Middle frontal gyrus (tissue), 1 donor: ENCODE results near the gene GNPTAB.
"Not testable (repeated sequence)": the region's sequence is repeated elsewhere in the genome, so short reads cannot be mapped to it uniquely, and the experiment has no call there.

ENCODE experiments used
- DNase-seq: peaks from one replicate; pipeline ENCODE4 v3.0.0-alpha.2; 2015; ENCODE audit warnings: low spot score; ENCODE audit errors: extremely low spot score

The GNPTAB gene

GRCh38 chr12:101852998-101853397, 22.2 kb upstream of the GNPTAB start:
- no peak for DNase-seq

GRCh38 chr12:101850199-101850598, 19.4 kb upstream of the GNPTAB start:
- no peak for DNase-seq

- DNase-seq: no peak
These were observed 16.6 kb upstream of the GNPTAB start for GRCh38 chr12:101847325-101847724.

GRCh38 chr12:101845137-101845711, 14.5 kb upstream of the GNPTAB start:
- DNase-seq: no peak

GRCh38 chr12:101841069-101841468, 10.3 kb upstream of the GNPTAB start:
- no peak for DNase-seq

- no peak for DNase-seq
These were observed 8.8 kb upstream of the GNPTAB start for GRCh38 chr12:101839324-101840283.

- DNase-seq: no peak
These were observed 8.0 kb upstream of the GNPTAB start for GRCh38 chr12:101838628-101839323.

GRCh38 chr12:101832030-101832429, 1.3 kb upstream of the GNPTAB start:
- no peak for DNase-seq

GRCh38 chr12:101829639-101830366, 956 bp downstream of the GNPTAB start:
- no peak for DNase-seq

- no peak for DNase-seq
These were observed 2.1 kb downstream of the GNPTAB start for GRCh38 chr12:101828463-101829196.

- no peak for DNase-seq
These were observed 3.9 kb downstream of the GNPTAB start for GRCh38 chr12:101826766-101827368.

- DNase-seq: no peak
These were observed 5.9 kb downstream of the GNPTAB start for GRCh38 chr12:101824831-101825230.

- DNase-seq: peak; percentile 45
These were observed 6.9 kb downstream of the GNPTAB start for GRCh38 chr12:101823891-101824290.

- DNase-seq: no peak
These were observed 7.7 kb downstream of the GNPTAB start for GRCh38 chr12:101823039-101823438.

- no peak for DNase-seq
These were observed 11.3 kb downstream of the GNPTAB start for GRCh38 chr12:101819467-101819866.

GRCh38 chr12:101818689-101819088, 12.1 kb downstream of the GNPTAB start:
- not testable (repeated sequence) for DNase-seq

GRCh38 chr12:101813117-101813516, 17.6 kb downstream of the GNPTAB start:
- no peak for DNase-seq

- not testable (repeated sequence) for DNase-seq
These were observed 18.0 kb downstream of the GNPTAB start for GRCh38 chr12:101812716-101813115.

- not testable (repeated sequence) for DNase-seq
These were observed 19.4 kb downstream of the GNPTAB start for GRCh38 chr12:101811342-101811741.

GRCh38 chr12:101809208-101809607, 21.6 kb downstream of the GNPTAB start:
- no peak for DNase-seq
